Thymus (tissue), 11 donors: ENCODE measurements around the gene LRP10. TPM values are rescaled to one million over a fixed set of nuclear protein-coding genes. Genes with fewer than 3 reads are reported as not detected.
A peak's percentile ranks its signal among the peaks of the same experiment; 100 is the strongest.

Source experiments
- DNase-seq, 9 donors: peaks; one replicate each; pipeline ENCODE4 v3.0.0-alpha.2; 2013; ENCODE audit warnings: low spot score in 9 of 9, low read depth in 6 of 9, missing footprints in 1 of 9
- H3K27ac ChIP-seq, 2 donors: one replicate each; pipeline ENCODE4 v1.5.1; 2013; ENCODE audit warnings: control low read depth in 1 of 2, low read depth in 1 of 2, low read length in 1 of 2, mild to moderate bottlenecking in 1 of 2, moderate library complexity in 1 of 2
- H3K27me3 ChIP-seq, 2 donors: one replicate each; pipeline ENCODE4 v1.5.1; 2013; ENCODE audit warnings: low read length in 1 of 2; ENCODE audit not compliant: control insufficient read depth in 2 of 2, insufficient read depth in 1 of 2
- H3K36me3 ChIP-seq, 2 donors: one replicate each; pipeline ENCODE4 v1.5.1; 2013; ENCODE audit warnings: low read length in 1 of 2, mild to moderate bottlenecking in 1 of 2, moderate library complexity in 1 of 2; ENCODE audit not compliant: control insufficient read depth in 2 of 2, insufficient read depth in 2 of 2
- H3K4me1 ChIP-seq, 2 donors: one replicate each; pipeline ENCODE4 v1.5.1; 2013; ENCODE audit warnings: low read length in 2 of 2; ENCODE audit not compliant: control insufficient read depth in 2 of 2, insufficient read depth in 2 of 2
- H3K4me3 ChIP-seq, 2 donors: one replicate each; pipeline ENCODE4 v1.5.1; 2013; ENCODE audit warnings: low read length in 2 of 2, control low read depth in 1 of 2, mild to moderate bottlenecking in 1 of 2
- H3K9me3 ChIP-seq, 2 donors: one replicate each; pipeline ENCODE4 v1.5.1; 2013; ENCODE audit warnings: low read length in 1 of 2, mild to moderate bottlenecking in 1 of 2; ENCODE audit not compliant: control insufficient read depth in 2 of 2, insufficient read depth in 1 of 2
- WGBS: extraction: QIAGEN DNeasy Blood & Tissue Kit; methylation state at CpG from one replicate; pipeline ENCODE4 v1.1.7; 2013; 5-methylcytosine and 5-hydroxymethylcytosine counted together
- polyA plus RNA-seq: library from polyadenylated mRNA; stranded (reverse); fragments of 200-250 nt; gene quantifications from one replicate; pipeline ENCODE4 v1.2.3, GENCODE V29; 2013
- total RNA-seq: library from RNA; stranded (reverse); fragments of 120-200 nt; gene quantifications from one replicate; pipeline ENCODE4 v1.2.4, GENCODE V29; 2013
- donor health status: healthy.

LRP10 gene
- total and polyA plus RNA-seq, 2 donors: 11.4 to 18.6 TPM

- H3K27me3 ChIP-seq: no peaks in the 10 kb centered on the region
- peak overlapping the region; percentile 68 to 88 for H3K4me3 ChIP-seq
- peak overlapping the region; percentile 92 to 98 for H3K27ac ChIP-seq
- peaks cover 5 to 14% of the 10 kb centered on the region in 2 donors for H3K4me1 ChIP-seq
- peak in 6 of 9 donors; percentile 58 to 88 (median 77) for DNase-seq
- no peaks in the 10 kb centered on the region for H3K9me3 ChIP-seq
- H3K36me3 ChIP-seq: peaks cover 34 to 39% of the 10 kb centered on the region in 2 donors
- WGBS: under 1% methylated on average over 45 of the region's 45 CpGs
Measured at GRCh38 chr14:22872033-22872832, 693 bp downstream of the LRP10 start.

GRCh38 chr14:22872833-22873520, 1.4 kb downstream of the LRP10 start:
- H3K27me3 ChIP-seq: no peaks in the 10 kb centered on the region
- no peak overlapping the region for H3K27ac ChIP-seq
- peaks cover 42 to 47% of the 10 kb centered on the region in 2 donors for H3K36me3 ChIP-seq
- DNase-seq: no peak
- peak overlapping the region; percentile 68 to 88 for H3K4me3 ChIP-seq
- peaks cover 5 to 14% of the 10 kb centered on the region in 2 donors for H3K4me1 ChIP-seq
- H3K9me3 ChIP-seq: no peaks in the 10 kb centered on the region
- WGBS: 77% methylated on average over 10 of the region's 10 CpGs

- Histone ChIP-seq H3K4me3 (no peak overlapping the region), H3K4me1 (peaks cover 5 to 12% of the 10 kb centered on the region in 2 donors), H3K9me3 (no peaks in the 10 kb centered on the region), H3K27me3 (no peaks in the 10 kb centered on the region), H3K27ac (no peak overlapping the region), H3K36me3 (peaks cover 50 to 54% of the 10 kb centered on the region in 2 donors)
- over 99% methylated on average over 15 of the region's 15 CpGs for WGBS
- no peak for DNase-seq
Measured at GRCh38 chr14:22875003-22875747, 3.6 kb downstream of the LRP10 start.

- H3K4me3 ChIP-seq: no peak overlapping the region
- peaks cover 50 to 54% of the 10 kb centered on the region in 2 donors for H3K36me3 ChIP-seq
- no peak for DNase-seq
- H3K27me3 ChIP-seq: no peaks in the 10 kb centered on the region
- WGBS: 99% methylated on average over 20 of the region's 20 CpGs
- no peak overlapping the region for H3K27ac ChIP-seq
- H3K9me3 ChIP-seq: no peaks in the 10 kb centered on the region
- peaks cover 5 to 8% of the 10 kb centered on the region in 2 donors for H3K4me1 ChIP-seq
Measured at GRCh38 chr14:22875748-22876319, 4.3 kb downstream of the LRP10 start.

- H3K27ac ChIP-seq: no peak overlapping the region
- no peaks in the 10 kb centered on the region for H3K9me3 ChIP-seq
- 99% methylated on average over 22 of the region's 22 CpGs for WGBS
- H3K27me3 ChIP-seq: peaks cover 0 to 4% of the 10 kb centered on the region in 2 donors
- no peak for DNase-seq
- H3K36me3 ChIP-seq: peaks cover 50 to 54% of the 10 kb centered on the region in 2 donors
- peaks cover 5 to 10% of the 10 kb centered on the region in 2 donors for H3K4me1 ChIP-seq
- no peak overlapping the region for H3K4me3 ChIP-seq
Measured at GRCh38 chr14:22877000-22877501, 5.5 kb downstream of the LRP10 start.

GRCh38 chr14:22878271-22879246, 7.0 kb downstream of the LRP10 start:
- no peak overlapping the region for H3K4me3 ChIP-seq
- 96% methylated on average over 8 of the region's 8 CpGs for WGBS
- no peak for DNase-seq
- peaks cover 49 to 50% of the 10 kb centered on the region in 2 donors for H3K36me3 ChIP-seq
- H3K4me1 ChIP-seq: peaks cover 0 to 15% of the 10 kb centered on the region in 2 donors
- H3K9me3 ChIP-seq: no peaks in the 10 kb centered on the region
- H3K27ac ChIP-seq: no peak overlapping the region
- H3K27me3 ChIP-seq: peaks cover 0 to 17% of the 10 kb centered on the region in 2 donors

GRCh38 chr14:22882064-22882463, 10.5 kb downstream of the LRP10 start:
- Histone ChIP-seq H3K9me3 (no peaks in the 10 kb centered on the region), H3K27ac (no peak overlapping the region), H3K4me3 (no peak overlapping the region), H3K27me3 (peaks cover 3 to 50% of the 10 kb centered on the region in 2 donors), H3K4me1 (peaks cover 6 to 35% of the 10 kb centered on the region in 2 donors), H3K36me3 (peaks cover 16 to 18% of the 10 kb centered on the region in 2 donors)
- WGBS: 52% methylated on average over 7 of the region's 7 CpGs
- no peak for DNase-seq
